Osteocyte (in vitro differentiated cells): Measurements from ENCODE around the gene EML5. TPM values are rescaled to one million over a fixed set of nuclear protein-coding genes. Genes with fewer than 3 reads are reported as not detected.

ENCODE experiments used
- DNase-seq: peaks from one replicate; pipeline ENCODE4 v3.0.0; 2021; ENCODE audit warnings: mixed read lengths; ENCODE audit not compliant: unreplicated experiment; ENCODE audit errors: extremely low spot score
- H3K27ac Mint-ChIP-seq: one replicate; pipeline ENCODE4 v1.8.0; 2021; ENCODE audit warnings: mild to moderate bottlenecking, mixed read lengths; ENCODE audit not compliant: unreplicated experiment
- H3K27me3 Mint-ChIP-seq: one replicate; pipeline ENCODE4 v1.8.0; 2021; ENCODE audit warnings: mixed read lengths; ENCODE audit not compliant: unreplicated experiment
- H3K36me3 Mint-ChIP-seq: one replicate; pipeline ENCODE4 v1.8.0; 2021; ENCODE audit warnings: mixed read lengths; ENCODE audit not compliant: unreplicated experiment
- H3K4me1 Mint-ChIP-seq: one replicate; pipeline ENCODE4 v1.8.0; 2021; ENCODE audit warnings: mixed read lengths; ENCODE audit not compliant: unreplicated experiment
- H3K4me3 Mint-ChIP-seq: one replicate; pipeline ENCODE4 v1.8.0; 2021; ENCODE audit warnings: mild to moderate bottlenecking, moderate library complexity, mixed read lengths; ENCODE audit not compliant: unreplicated experiment
- H3K9me3 Mint-ChIP-seq: one replicate; pipeline ENCODE4 v1.8.0; 2021; ENCODE audit warnings: mixed read lengths; ENCODE audit not compliant: unreplicated experiment
- CTCF ChIP-seq: fragments of 200-600 bp; sonication (generic); IDR thresholded peaks from 2 replicates; pipeline ENCODE4 v1.5.0; 2021; ENCODE audit warnings: antibody characterized with exemption, mild to moderate bottlenecking, moderate library complexity
- total RNA-seq: library from RNA; stranded (reverse); gene quantifications from 2 replicates; pipeline ENCODE4 v1.2.1, GENCODE V29; 2021

Gene EML5
- total RNA-seq, 1 donor from 2014 or later, result 0.19 TPM

- Mint-ChIP-seq H3K9me3 (no peaks in the 10 kb centered on the region), H3K27ac (no peak overlapping the region), H3K36me3 (no peaks in the 10 kb centered on the region), H3K27me3 (no peaks in the 10 kb centered on the region), H3K4me1 (peaks cover 4% of the 10 kb centered on the region), H3K4me3 (no peak overlapping the region)
- no peak for TF ChIP-seq CTCF
- DNase-seq, result no peak
These were observed 167.1 kb downstream of the EML5 start for GRCh38 chr14:88625671-88626070.

- no peak for DNase-seq
These were observed 171.7 kb downstream of the EML5 start for GRCh38 chr14:88621100-88621499.

GRCh38 chr14:88618476-88618875 is 174.3 kb downstream of the EML5 start:
- H3K36me3 Mint-ChIP-seq, result peaks cover 13% of the 10 kb centered on the region
- no peaks in the 10 kb centered on the region for H3K9me3 Mint-ChIP-seq
- H3K4me3 Mint-ChIP-seq, result no peak overlapping the region
- no peak for TF ChIP-seq CTCF
- H3K27ac Mint-ChIP-seq, result no peak overlapping the region
- H3K4me1 Mint-ChIP-seq, result peaks cover 16% of the 10 kb centered on the region
- no peak for DNase-seq
- H3K27me3 Mint-ChIP-seq, result no peaks in the 10 kb centered on the region

More at GRCh38 chr14:88621100-88621499, 171.7 kb downstream of the EML5 start:
- no peaks in the 10 kb centered on the region for H3K4me1 Mint-ChIP-seq
- no peaks in the 10 kb centered on the region for H3K27me3 Mint-ChIP-seq
- H3K36me3 Mint-ChIP-seq, result peaks cover 10% of the 10 kb centered on the region
- no peaks in the 10 kb centered on the region for H3K9me3 Mint-ChIP-seq
- H3K27ac Mint-ChIP-seq, result no peak overlapping the region
- no peak overlapping the region for H3K4me3 Mint-ChIP-seq
- TF ChIP-seq CTCF, result no peak

- Mint-ChIP-seq H3K4me3 (no peak overlapping the region), H3K9me3 (no peaks in the 10 kb centered on the region), H3K27me3 (no peaks in the 10 kb centered on the region), H3K36me3 (peaks cover 17% of the 10 kb centered on the region), H3K4me1 (peaks cover 22% of the 10 kb centered on the region), H3K27ac (no peak overlapping the region)
- DNase-seq, result no peak
- no peak for TF ChIP-seq CTCF
These were observed 175.3 kb downstream of the EML5 start for GRCh38 chr14:88617479-88617878.

GRCh38 chr14:88616697-88617096 is 176.1 kb downstream of the EML5 start:
- H3K9me3 Mint-ChIP-seq, result no peaks in the 10 kb centered on the region
- H3K36me3 Mint-ChIP-seq, result peaks cover 19% of the 10 kb centered on the region
- DNase-seq, result no peak
- H3K4me1 Mint-ChIP-seq, result peaks cover 24% of the 10 kb centered on the region
- no peak overlapping the region for H3K27ac Mint-ChIP-seq
- no peaks in the 10 kb centered on the region for H3K27me3 Mint-ChIP-seq
- no peak for TF ChIP-seq CTCF
- H3K4me3 Mint-ChIP-seq, result no peak overlapping the region
